ENCODE results near the gene METTL24.

GRCh38 chr6:110318971-110319370 is 39.2 kb downstream of the METTL24 start:
- no peak for TF ChIP-seq EZH2phosphoT487 (IDR thresholded peaks at IDR 0.05; ENCODE audit: insufficient read depth, low read depth)
- no peak for TF ChIP-seq EZH2 (IDR thresholded peaks at IDR 0.05; ENCODE audit: insufficient read depth, poor library complexity, severe bottlenecking)
